Mucosa of gallbladder (tissue), 1 donor: ENCODE measurements around the gene OR4N2. TPM values are rescaled to one million over a fixed set of nuclear protein-coding genes. Genes with fewer than 3 reads are reported as not detected.
"Not testable (repeated sequence)": the region's sequence is repeated elsewhere in the genome, so short reads cannot be mapped to it uniquely, and the experiment has no call there.

Experiments used
- DNase-seq: peaks from one replicate; pipeline ENCODE4 v3.0.0-alpha.2; 2020; ENCODE audit warnings: low spot score
- total RNA-seq: library from RNA; stranded (reverse); gene quantifications from one replicate; pipeline ENCODE4 v1.2.1, GENCODE V29; 2021
- donor health status: DM: no; HTN: no; CAD: no.

Gene OR4N2
- not detected for total RNA-seq

GRCh38 chr14:19803470-19803869 lies at the start of gene OR4N2:
OR4N2 (plus strand) TSS chr14:19803770; CDS start chr14:19827449, 23,679 bp downstream.
- not testable (repeated sequence) for DNase-seq

- DNase-seq, result no peak
These were observed 49.4 kb upstream of the OR4N2 start for GRCh38 chr14:19754172-19754571.

GRCh38 chr14:19771491-19771890 lies 32.1 kb upstream of the OR4N2 start:
- DNase-seq, result not testable (repeated sequence)

- DNase-seq, result no peak
These were observed 31.6 kb upstream of the OR4N2 start for GRCh38 chr14:19771895-19772430.

GRCh38 chr14:19772454-19772853 lies 31.1 kb upstream of the OR4N2 start:
- DNase-seq, result not testable (repeated sequence)

GRCh38 chr14:19773204-19773603 lies 30.4 kb upstream of the OR4N2 start, which contains the start of gene OR4M1:
OR4M1 (plus strand) TSS chr14:19773504; CDS start chr14:19780323, 6,819 bp downstream.
- not testable (repeated sequence) for DNase-seq

- DNase-seq, result no peak
These were observed 28.0 kb upstream of the OR4N2 start for GRCh38 chr14:19775587-19775986.

- not testable (repeated sequence) for DNase-seq
These were observed 17.7 kb upstream of the OR4N2 start for GRCh38 chr14:19785848-19786247.

- not testable (repeated sequence) for DNase-seq
These were observed 16.3 kb upstream of the OR4N2 start for GRCh38 chr14:19787318-19787717.

GRCh38 chr14:19788150-19788549 lies 15.4 kb upstream of the OR4N2 start:
- DNase-seq, result not testable (repeated sequence)

- DNase-seq, result not testable (repeated sequence)
These were observed 7.0 kb upstream of the OR4N2 start for GRCh38 chr14:19796520-19797108.

GRCh38 chr14:19799880-19800279 lies 3.7 kb upstream of the OR4N2 start:
- DNase-seq, result no peak

GRCh38 chr14:19800282-19801117 lies 3.1 kb upstream of the OR4N2 start:
- DNase-seq, result no peak

- DNase-seq, result no peak
These were observed 2.5 kb upstream of the OR4N2 start for GRCh38 chr14:19801118-19801464.

- not testable (repeated sequence) for DNase-seq
These were observed 9.8 kb downstream of the OR4N2 start for GRCh38 chr14:19813171-19813920.

GRCh38 chr14:19819879-19820278 lies 16.3 kb downstream of the OR4N2 start:
- not testable (repeated sequence) for DNase-seq

GRCh38 chr14:19821016-19821415 lies 17.4 kb downstream of the OR4N2 start:
- DNase-seq, result not testable (repeated sequence)

GRCh38 chr14:19823178-19823577 lies 19.6 kb downstream of the OR4N2 start:
- no peak for DNase-seq

- DNase-seq, result no peak
These were observed 20.2 kb downstream of the OR4N2 start for GRCh38 chr14:19823765-19824164.

GRCh38 chr14:19827626-19828244 lies 24.2 kb downstream of the OR4N2 start:
- DNase-seq, result not testable (repeated sequence)

- DNase-seq, result no peak
These were observed 24.7 kb downstream of the OR4N2 start for GRCh38 chr14:19828314-19828713.
